Stimulated activated CD4-positive, alpha-beta T cell treated with anti-CD3 and anti-CD28 coated beads, TNF-alpha, amount 100 ng/mL, for 48 hours (primary cell): Measurements from ENCODE around the gene SBSN.
"Not testable (repeated sequence)": the region's sequence is repeated elsewhere in the genome, so short reads cannot be mapped to it uniquely, and the experiment has no call there.

Source experiments
- DNase-seq, 3 donors: peaks; one replicate each; pipeline ENCODE4 v3.0.0-alpha.2; 2020; ENCODE audit warnings: low read depth in 3 of 3

Gene SBSN

DNA sequence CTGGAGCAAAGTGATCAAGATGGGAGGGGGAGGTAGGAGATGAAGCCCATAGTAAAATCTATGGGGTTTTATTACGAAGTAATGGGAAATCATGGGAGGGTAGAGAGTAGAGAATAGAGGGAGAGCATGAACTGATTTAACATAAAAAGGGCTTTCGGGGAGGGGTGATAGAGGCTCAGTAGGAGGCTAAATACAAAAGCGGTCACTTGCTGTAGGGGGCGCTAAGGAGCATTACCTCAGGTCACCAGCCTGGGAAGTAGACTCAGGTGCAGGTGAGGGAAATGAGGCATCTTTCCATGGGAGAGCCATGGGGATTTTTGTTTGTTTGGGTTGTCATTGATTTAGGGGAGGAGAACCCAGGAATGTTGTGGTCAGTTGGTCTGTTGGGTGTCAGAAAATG is 52.0 kb downstream of the SBSN start:
- no peak for DNase-seq

DNA sequence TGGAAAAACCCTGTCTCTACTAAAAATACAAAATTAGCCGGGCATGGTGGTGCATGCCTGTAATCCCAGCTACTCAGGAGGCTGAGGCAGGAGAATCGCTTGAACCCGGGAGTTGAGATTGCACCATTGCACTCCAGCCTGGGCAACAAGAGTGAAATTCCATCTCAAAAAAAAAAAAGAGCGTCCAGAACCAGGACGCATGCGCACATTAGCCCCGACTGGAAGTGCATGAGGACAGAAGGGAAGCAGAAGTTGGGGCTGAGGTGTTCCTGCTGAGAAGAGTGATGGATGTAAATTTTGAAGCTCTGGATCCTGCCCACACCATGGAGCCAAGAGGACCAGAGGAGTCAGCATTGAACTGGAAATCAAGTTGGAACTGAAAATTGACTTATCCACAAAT is 53.5 kb downstream of the SBSN start:
- not testable (repeated sequence) for DNase-seq

DNA sequence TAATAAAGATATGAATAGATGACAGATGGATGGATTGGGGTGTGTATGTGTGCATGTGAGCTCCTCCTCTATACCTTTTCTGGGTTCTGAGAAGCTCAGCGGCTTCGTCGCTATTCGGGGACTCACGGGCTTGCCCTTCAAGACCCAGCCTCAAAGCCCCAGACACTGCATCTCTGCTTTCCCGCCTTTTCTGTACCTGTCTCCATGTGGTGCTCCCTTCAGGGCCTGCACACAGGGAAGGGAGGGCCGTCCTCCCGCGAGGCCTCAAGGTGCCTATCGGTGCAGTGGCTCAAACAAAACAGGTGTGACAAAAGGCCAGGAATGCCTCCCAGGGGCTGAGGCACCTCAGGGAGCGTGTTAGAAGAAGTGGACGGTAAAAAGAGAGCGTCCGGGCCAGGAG is 54.0 kb downstream of the SBSN start:
- DNase-seq = no peak
